Upper lobe of left lung (tissue), 4 donors: Measurements from ENCODE around the gene SAMD8.

Source experiments
- CTCF ChIP-seq, 6 experiments: fragments of 450-650 bp in 4 of 6; fragments of 200-600 bp in 2 of 6; sonication (generic) in 2 of 6; IDR thresholded peaks; one replicate each; pipeline ENCODE4 v1.5.1; 2016 to 2019; ENCODE audit warnings: antibody characterized with exemption in 6 of 6
- EP300 ChIP-seq, 4 donors: sonication (generic); formaldehyde crosslinking; IDR thresholded peaks; one replicate each; pipeline ENCODE4 v1.5.1; 2017; ENCODE audit warnings: antibody characterized with exemption in 4 of 4, control low read depth in 2 of 4
- POLR2AphosphoS5 ChIP-seq, 2 donors: sonication (generic); formaldehyde crosslinking; IDR thresholded peaks; one replicate each; pipeline ENCODE4 v1.5.1; 2017; ENCODE audit warnings: antibody characterized with exemption in 2 of 2

- TF ChIP-seq CTCF (IDR thresholded peaks at IDR 0.05) = peak; percentile 44 to 63 (median 50)
- no peak for TF ChIP-seq POLR2AphosphoS5 (IDR thresholded peaks at IDR 0.05)
- no peak for TF ChIP-seq EP300 (IDR thresholded peaks at IDR 0.05)
These were observed 2.6 kb upstream of the SAMD8 start for GRCh38 chr10:75108684-75109458.
